HEK293 (cell line): ENCODE results near the gene PDLIM1.

Experiments
- FEZF1 ChIP-seq: fragments of 450-650 bp; formaldehyde crosslinking; IDR thresholded peaks from 2 replicates; pipeline ENCODE4 v1.5.1; 2016; ENCODE audit warnings: missing biosample characterization, missing genetic modification characterization
- HOXA7 ChIP-seq: sonication (generic); formaldehyde crosslinking; IDR thresholded peaks from 2 replicates; pipeline ENCODE4 v1.8.1; 2022; ENCODE audit warnings: missing genetic modification reagents, borderline replicate concordance
- KLF16 ChIP-seq: fragments of 450-650 bp; formaldehyde crosslinking; IDR thresholded peaks from 2 replicates; pipeline ENCODE4 v1.5.1; 2017; ENCODE audit warnings: missing biosample characterization, missing genetic modification characterization
- MYNN ChIP-seq: fragments of 450-650 bp; formaldehyde crosslinking; IDR thresholded peaks from 2 replicates; pipeline ENCODE4 v1.5.1; 2016; ENCODE audit warnings: missing biosample characterization, missing genetic modification characterization, borderline replicate concordance
- SP3 ChIP-seq: fragments of 450-650 bp; formaldehyde crosslinking; IDR thresholded peaks from 2 replicates; pipeline ENCODE4 v1.5.1; 2016; ENCODE audit warnings: missing biosample characterization, missing genetic modification characterization
- TCF7L2 ChIP-seq: IDR thresholded peaks from 2 replicates; pipeline ENCODE4 v1.6.1; 2011; ENCODE audit warnings: low read depth, mild to moderate bottlenecking, inconsistent platforms, low read length, moderate library complexity, borderline replicate concordance
- ZBTB7A ChIP-seq: fragments of 450-650 bp; formaldehyde crosslinking; IDR thresholded peaks from 2 replicates; pipeline ENCODE4 v1.5.1; 2016; ENCODE audit warnings: low read depth, missing biosample characterization, missing genetic modification characterization
- ZNF10 ChIP-seq: fragments of 450-650 bp; formaldehyde crosslinking; IDR thresholded peaks from 2 replicates; pipeline ENCODE4 v1.5.1; 2017; ENCODE audit warnings: missing biosample characterization, missing genetic modification characterization
- ZNF121 ChIP-seq: fragments of 450-650 bp; formaldehyde crosslinking; IDR thresholded peaks from 2 replicates; pipeline ENCODE4 v1.5.1; 2016; ENCODE audit warnings: missing biosample characterization, missing genetic modification characterization
- ZNF138 ChIP-seq: fragments of 450-650 bp; formaldehyde crosslinking; IDR thresholded peaks from 2 replicates; pipeline ENCODE4 v1.5.1; 2016; ENCODE audit warnings: missing biosample characterization, missing genetic modification characterization, borderline replicate concordance
- ZNF140 ChIP-seq: fragments of 450-650 bp; formaldehyde crosslinking; IDR thresholded peaks from 2 replicates; pipeline ENCODE4 v1.5.1; 2016; ENCODE audit warnings: missing biosample characterization, missing genetic modification characterization
- ZNF169 ChIP-seq: fragments of 450-650 bp; formaldehyde crosslinking; IDR thresholded peaks from 2 replicates; pipeline ENCODE4 v1.5.1; 2016; ENCODE audit warnings: missing biosample characterization, missing genetic modification characterization
- ZNF174 ChIP-seq: fragments of 450-650 bp; formaldehyde crosslinking; IDR thresholded peaks from 2 replicates; pipeline ENCODE4 v1.5.0; 2017; ENCODE audit warnings: missing biosample characterization, mild to moderate bottlenecking, missing genetic modification characterization
- ZNF184 ChIP-seq: fragments of 450-650 bp; IDR thresholded peaks from 2 replicates; pipeline ENCODE4 v1.5.1; 2018; ENCODE audit warnings: missing biosample characterization, mild to moderate bottlenecking, missing genetic modification characterization
- ZNF311 ChIP-seq: fragments of 450-650 bp; formaldehyde crosslinking; IDR thresholded peaks from 2 replicates; pipeline ENCODE4 v1.5.1; 2017; ENCODE audit warnings: missing biosample characterization, missing genetic modification characterization, borderline replicate concordance
- ZNF341 ChIP-seq: fragments of 450-650 bp; formaldehyde crosslinking; IDR thresholded peaks from 2 replicates; pipeline ENCODE4; 2016; ENCODE audit warnings: low read depth, missing biosample characterization, missing genetic modification characterization
- ZNF366 ChIP-seq: fragments of 450-650 bp; formaldehyde crosslinking; conservative IDR thresholded peaks from 2 replicates; pipeline ENCODE4 v1.5.1; 2016; ENCODE audit warnings: missing biosample characterization, missing genetic modification characterization
- ZNF394 ChIP-seq: fragments of 450-650 bp; formaldehyde crosslinking; IDR thresholded peaks from 2 replicates; pipeline ENCODE4 v1.5.1; 2016; ENCODE audit warnings: missing biosample characterization, missing genetic modification characterization, mild to moderate bottlenecking, moderate library complexity, borderline replicate concordance
- ZNF404 ChIP-seq: fragments of 450-650 bp; formaldehyde crosslinking; IDR thresholded peaks from 2 replicates; pipeline ENCODE4 v1.5.1; 2017; ENCODE audit warnings: missing biosample characterization, missing genetic modification characterization
- ZNF416 ChIP-seq: fragments of 450-650 bp; formaldehyde crosslinking; IDR thresholded peaks from 2 replicates; pipeline ENCODE4 v1.5.1; 2016; ENCODE audit warnings: missing biosample characterization, missing genetic modification characterization
- ZNF433 ChIP-seq: fragments of 450-650 bp; formaldehyde crosslinking; IDR thresholded peaks from 2 replicates; pipeline ENCODE4 v1.5.1; 2016; ENCODE audit warnings: missing biosample characterization, missing genetic modification characterization, low read depth
- ZNF544 ChIP-seq: fragments of 450-650 bp; formaldehyde crosslinking; IDR thresholded peaks from 2 replicates; pipeline ENCODE4 v1.5.0; 2017; ENCODE audit warnings: missing biosample characterization, missing genetic modification characterization
- ZNF555 ChIP-seq: fragments of 450-650 bp; formaldehyde crosslinking; conservative IDR thresholded peaks from 2 replicates; pipeline ENCODE4 v1.5.1; 2017; ENCODE audit warnings: missing biosample characterization, mild to moderate bottlenecking, missing genetic modification characterization, inconsistent platforms
- ZNF561 ChIP-seq: fragments of 450-650 bp; IDR thresholded peaks from 2 replicates; pipeline ENCODE4 v1.5.1; 2018; ENCODE audit warnings: missing biosample characterization, missing genetic modification characterization, borderline replicate concordance
- ZNF596 ChIP-seq: fragments of 450-650 bp; IDR thresholded peaks from 2 replicates; pipeline ENCODE4 v1.5.0; 2018; ENCODE audit warnings: missing biosample characterization, mild to moderate bottlenecking, missing genetic modification characterization, moderate library complexity
- ZNF600 ChIP-seq: fragments of 450-650 bp; formaldehyde crosslinking; IDR thresholded peaks from 2 replicates; pipeline ENCODE4 v1.5.1; 2016; ENCODE audit warnings: missing biosample characterization, missing genetic modification characterization
- ZNF629 ChIP-seq: fragments of 450-650 bp; formaldehyde crosslinking; IDR thresholded peaks from 2 replicates; pipeline ENCODE4 v1.5.1; 2017; ENCODE audit warnings: missing biosample characterization, missing genetic modification characterization
- ZNF677 ChIP-seq: fragments of 450-650 bp; IDR thresholded peaks from 2 replicates; pipeline ENCODE4 v1.5.0; 2018; ENCODE audit warnings: missing biosample characterization, mild to moderate bottlenecking, missing genetic modification characterization, moderate library complexity
- ZXDB ChIP-seq: fragments of 450-650 bp; formaldehyde crosslinking; IDR thresholded peaks from 2 replicates; pipeline ENCODE4 v1.5.1; 2016; ENCODE audit warnings: missing biosample characterization, missing genetic modification characterization
- TF ChIP-seq, protein P1 (sequence below): fragments of 450-650 bp; formaldehyde crosslinking; IDR thresholded peaks from 2 replicates; pipeline ENCODE4 v1.5.1; 2016; ENCODE audit warnings: missing biosample characterization, missing genetic modification characterization
- TF ChIP-seq, protein P2 (sequence below): fragments of 450-650 bp; formaldehyde crosslinking; IDR thresholded peaks from 2 replicates; pipeline ENCODE4 v1.5.1; 2016; ENCODE audit warnings: missing biosample characterization, missing genetic modification characterization, borderline replicate concordance
- TF ChIP-seq, protein P3 (sequence below): fragments of 450-650 bp; formaldehyde crosslinking; IDR thresholded peaks from 2 replicates; pipeline ENCODE4 v1.5.1; 2016; ENCODE audit warnings: missing biosample characterization, missing genetic modification characterization
- TF ChIP-seq, protein P4 (sequence below): fragments of 450-650 bp; formaldehyde crosslinking; IDR thresholded peaks from 2 replicates; pipeline ENCODE4 v1.5.1; 2016; ENCODE audit warnings: missing biosample characterization, missing genetic modification characterization
- TF ChIP-seq, protein P5 (sequence below): fragments of 450-650 bp; formaldehyde crosslinking; IDR thresholded peaks from 2 replicates; pipeline ENCODE4 v1.5.1; 2016; ENCODE audit warnings: missing biosample characterization, missing genetic modification characterization

Gene PDLIM1

DNA sequence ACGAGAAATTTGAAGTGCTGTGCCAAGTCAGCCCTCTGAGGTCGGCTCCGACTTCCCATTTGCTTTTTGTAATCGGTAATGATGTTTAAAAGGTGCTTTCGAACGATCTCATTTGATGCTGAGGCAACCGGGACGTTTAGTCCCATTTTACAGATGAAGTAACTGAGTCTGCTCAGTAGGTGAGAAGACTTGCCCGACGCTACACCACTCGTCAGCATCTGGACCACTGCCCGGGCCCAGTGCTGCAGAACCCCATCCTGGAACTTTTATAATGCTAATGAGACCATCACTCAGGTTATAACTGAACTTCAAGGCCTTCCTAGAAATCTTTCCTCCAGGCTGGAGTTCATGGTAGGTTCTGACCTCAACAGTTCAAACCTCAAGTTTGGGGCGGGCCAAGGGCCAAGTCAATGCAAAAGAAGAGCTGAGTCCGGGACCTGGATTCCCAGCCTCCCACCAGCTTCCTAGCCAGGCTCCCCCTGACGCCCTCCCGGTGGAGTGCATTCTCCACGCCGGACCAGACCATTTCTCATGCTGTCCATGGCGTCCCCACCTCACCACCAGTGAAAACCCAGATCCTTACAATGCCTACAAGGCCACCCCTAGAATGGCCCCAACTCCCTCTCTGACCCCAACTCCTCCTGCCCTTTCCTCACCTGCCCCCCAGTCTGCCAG, 699 bp upstream of the PDLIM1 start (continued):
- TF ChIP-seq ZNF629 = peak; percentile 13
- TF ChIP-seq ZNF677 (tag by site-specific recombination) = no peak
- TF ChIP-seq ZNF600 = peak; percentile 34; the same call in 1 of the 2 replicates
- TF ChIP-seq HOXA7 (CRISPR knock-in tag) = no peak
- no peak for TF ChIP-seq ZNF311
- TF ChIP-seq ZNF366 (tag by site-specific recombination) = no peak
- no peak for TF ChIP-seq ZNF10 (tag by site-specific recombination)
- no peak for TF ChIP-seq ZNF174 (tag by site-specific recombination)
- TF ChIP-seq ZNF416 = no peak
- TF ChIP-seq ZBTB7A (tag by site-specific recombination) = no peak
- TF ChIP-seq KLF16 = no peak
- TF ChIP-seq ZNF561 (tag by site-specific recombination) = 0 out of 2 replicates have a peak, but pooled peaks have one; percentile 24
- TF ChIP-seq ZNF121 (tag by site-specific recombination) = peak; percentile 62; the same call in 1 of the 2 replicates
- TF ChIP-seq ZNF341 (tag by site-specific recombination) = no peak
- TF ChIP-seq, protein P1, sequence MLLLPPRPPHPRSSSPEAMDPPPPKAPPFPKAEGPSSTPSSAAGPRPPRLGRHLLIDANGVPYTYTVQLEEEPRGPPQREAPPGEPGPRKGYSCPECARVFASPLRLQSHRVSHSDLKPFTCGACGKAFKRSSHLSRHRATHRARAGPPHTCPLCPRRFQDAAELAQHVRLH (tag by site-specific recombination) = peak; percentile 87
- TF ChIP-seq ZNF140 (tag by site-specific recombination) = no peak
- no peak for TF ChIP-seq ZNF138 (tag by site-specific recombination)
- TF ChIP-seq ZNF555 (tag by site-specific recombination) = no peak
- no peak for TF ChIP-seq ZNF544 (tag by site-specific recombination)
- TF ChIP-seq FEZF1 = no peak
- 0 out of 2 replicates have a peak, but pooled peaks have one; percentile 33 for TF ChIP-seq ZNF394
- TF ChIP-seq, protein P2, sequence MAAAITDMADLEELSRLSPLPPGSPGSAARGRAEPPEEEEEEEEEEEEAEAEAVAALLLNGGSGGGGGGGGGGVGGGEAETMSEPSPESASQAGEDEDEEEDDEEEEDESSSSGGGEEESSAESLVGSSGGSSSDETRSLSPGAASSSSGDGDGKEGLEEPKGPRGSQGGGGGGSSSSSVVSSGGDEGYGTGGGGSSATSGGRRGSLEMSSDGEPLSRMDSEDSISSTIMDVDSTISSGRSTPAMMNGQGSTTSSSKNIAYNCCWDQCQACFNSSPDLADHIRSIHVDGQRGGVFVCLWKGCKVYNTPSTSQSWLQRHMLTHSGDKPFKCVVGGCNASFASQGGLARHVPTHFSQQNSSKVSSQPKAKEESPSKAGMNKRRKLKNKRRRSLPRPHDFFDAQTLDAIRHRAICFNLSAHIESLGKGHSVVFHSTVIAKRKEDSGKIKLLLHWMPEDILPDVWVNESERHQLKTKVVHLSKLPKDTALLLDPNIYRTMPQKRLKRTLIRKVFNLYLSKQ (tag by site-specific recombination) = no peak
- TF ChIP-seq ZXDB (tag by site-specific recombination) = peak; percentile 32; the same call in 1 of the 2 replicates
- TF ChIP-seq, protein P3, sequence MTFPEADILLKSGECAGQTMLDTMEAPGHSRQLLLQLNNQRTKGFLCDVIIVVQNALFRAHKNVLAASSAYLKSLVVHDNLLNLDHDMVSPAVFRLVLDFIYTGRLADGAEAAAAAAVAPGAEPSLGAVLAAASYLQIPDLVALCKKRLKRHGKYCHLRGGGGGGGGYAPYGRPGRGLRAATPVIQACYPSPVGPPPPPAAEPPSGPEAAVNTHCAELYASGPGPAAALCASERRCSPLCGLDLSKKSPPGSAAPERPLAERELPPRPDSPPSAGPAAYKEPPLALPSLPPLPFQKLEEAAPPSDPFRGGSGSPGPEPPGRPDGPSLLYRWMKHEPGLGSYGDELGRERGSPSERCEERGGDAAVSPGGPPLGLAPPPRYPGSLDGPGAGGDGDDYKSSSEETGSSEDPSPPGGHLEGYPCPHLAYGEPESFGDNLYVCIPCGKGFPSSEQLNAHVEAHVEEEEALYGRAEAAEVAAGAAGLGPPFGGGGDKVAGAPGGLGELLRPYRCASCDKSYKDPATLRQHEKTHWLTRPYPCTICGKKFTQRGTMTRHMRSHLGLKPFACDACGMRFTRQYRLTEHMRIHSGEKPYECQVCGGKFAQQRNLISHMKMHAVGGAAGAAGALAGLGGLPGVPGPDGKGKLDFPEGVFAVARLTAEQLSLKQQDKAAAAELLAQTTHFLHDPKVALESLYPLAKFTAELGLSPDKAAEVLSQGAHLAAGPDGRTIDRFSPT (tag by site-specific recombination) = no peak
- no peak for TF ChIP-seq ZNF169
- no peak for TF ChIP-seq ZNF404
- TF ChIP-seq SP3 (tag by site-specific recombination) = 0 out of 2 replicates have a peak, but pooled peaks have one; percentile 11
- no peak for TF ChIP-seq MYNN (tag by site-specific recombination)
- no peak for TF ChIP-seq ZNF596 (tag by site-specific recombination)
- no peak for TF ChIP-seq ZNF433 (tag by site-specific recombination)
- TF ChIP-seq, protein P4, sequence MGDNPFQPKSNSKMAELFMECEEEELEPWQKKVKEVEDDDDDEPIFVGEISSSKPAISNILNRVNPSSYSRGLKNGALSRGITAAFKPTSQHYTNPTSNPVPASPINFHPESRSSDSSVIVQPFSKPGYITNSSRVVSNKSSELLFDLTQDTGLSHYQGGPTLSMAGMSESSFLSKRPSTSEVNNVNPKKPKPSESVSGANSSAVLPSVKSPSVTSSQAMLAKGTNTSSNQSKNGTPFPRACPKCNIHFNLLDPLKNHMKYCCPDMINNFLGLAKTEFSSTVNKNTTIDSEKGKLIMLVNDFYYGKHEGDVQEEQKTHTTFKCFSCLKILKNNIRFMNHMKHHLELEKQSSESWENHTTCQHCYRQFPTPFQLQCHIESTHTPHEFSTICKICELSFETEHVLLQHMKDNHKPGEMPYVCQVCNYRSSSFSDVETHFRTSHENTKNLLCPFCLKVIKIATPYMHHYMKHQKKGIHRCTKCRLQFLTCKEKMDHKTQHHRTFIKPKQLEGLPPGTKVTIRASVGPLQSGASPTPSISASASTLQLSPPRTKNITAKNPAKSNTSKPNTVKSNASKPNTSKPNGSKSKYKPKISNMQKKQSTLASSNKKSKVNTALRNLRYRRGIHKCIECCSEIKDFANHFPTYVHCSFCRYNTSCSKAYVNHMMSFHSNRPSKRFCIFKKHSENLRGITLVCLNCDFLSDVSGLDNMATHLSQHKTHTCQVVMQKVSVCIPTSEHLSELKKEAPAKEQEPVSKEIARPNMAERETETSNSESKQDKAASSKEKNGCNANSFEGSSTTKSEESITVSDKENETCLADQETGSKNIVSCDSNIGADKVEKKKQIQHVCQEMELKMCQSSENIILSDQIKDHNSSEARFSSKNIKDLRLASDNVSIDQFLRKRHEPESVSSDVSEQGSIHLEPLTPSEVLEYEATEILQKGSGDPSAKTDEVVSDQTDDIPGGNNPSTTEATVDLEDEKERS (tag by site-specific recombination) = no peak
- TF ChIP-seq, protein P5, sequence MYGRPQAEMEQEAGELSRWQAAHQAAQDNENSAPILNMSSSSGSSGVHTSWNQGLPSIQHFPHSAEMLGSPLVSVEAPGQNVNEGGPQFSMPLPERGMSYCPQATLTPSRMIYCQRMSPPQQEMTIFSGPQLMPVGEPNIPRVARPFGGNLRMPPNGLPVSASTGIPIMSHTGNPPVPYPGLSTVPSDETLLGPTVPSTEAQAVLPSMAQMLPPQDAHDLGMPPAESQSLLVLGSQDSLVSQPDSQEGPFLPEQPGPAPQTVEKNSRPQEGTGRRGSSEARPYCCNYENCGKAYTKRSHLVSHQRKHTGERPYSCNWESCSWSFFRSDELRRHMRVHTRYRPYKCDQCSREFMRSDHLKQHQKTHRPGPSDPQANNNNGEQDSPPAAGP (tag by site-specific recombination) = 0 out of 2 replicates have a peak, but pooled peaks have one; percentile 22
- TF ChIP-seq TCF7L2 = no peak
- TF ChIP-seq ZNF184 (tag by site-specific recombination) = no peak
